NCI-H2029 (cell line): ENCODE measurements around the gene TBXAS1.

ENCODE experiments used
- DNase-seq: peaks from one replicate; lab custom pipeline; 2025; lab: John Stamatoyannopoulos, UW

The TBXAS1 gene

GRCh38 chr7:139829025-139829774, at the start of gene TBXAS1:
Gene TBXAS1 (plus strand): TSS chr7:139829264. CDS start chr7:139829391, 127 bp downstream.
- no peak for DNase-seq

- DNase-seq = no peak
Observed at GRCh38 chr7:139782932-139783331, 46.1 kb upstream of the TBXAS1 start.

GRCh38 chr7:139783647-139784385, 45.2 kb upstream of the TBXAS1 start:
- no peak for DNase-seq

GRCh38 chr7:139784648-139785047, 44.4 kb upstream of the TBXAS1 start:
- DNase-seq = no peak

GRCh38 chr7:139791316-139791715, 37.7 kb upstream of the TBXAS1 start:
- DNase-seq = no peak

- DNase-seq = no peak
Observed at GRCh38 chr7:139797607-139798006, 31.5 kb upstream of the TBXAS1 start.

- no peak for DNase-seq
Observed at GRCh38 chr7:139798221-139798620, 30.8 kb upstream of the TBXAS1 start.

- no peak for DNase-seq
Observed at GRCh38 chr7:139798892-139799291, 30.2 kb upstream of the TBXAS1 start.

GRCh38 chr7:139799586-139799985, 29.5 kb upstream of the TBXAS1 start:
- no peak for DNase-seq

- DNase-seq = no peak
Observed at GRCh38 chr7:139804571-139804970, 24.5 kb upstream of the TBXAS1 start.

- DNase-seq = no peak
Observed at GRCh38 chr7:139807009-139807408, 22.1 kb upstream of the TBXAS1 start.

GRCh38 chr7:139808427-139808826, 20.6 kb upstream of the TBXAS1 start:
- DNase-seq = peak; percentile 24

- no peak for DNase-seq
Observed at GRCh38 chr7:139808846-139809442, 20.1 kb upstream of the TBXAS1 start.

- DNase-seq = no peak
Observed at GRCh38 chr7:139811066-139811465, 18.0 kb upstream of the TBXAS1 start.

- no peak for DNase-seq
Observed at GRCh38 chr7:139813151-139813550, 15.9 kb upstream of the TBXAS1 start.

- no peak for DNase-seq
Observed at GRCh38 chr7:139813689-139814088, 15.4 kb upstream of the TBXAS1 start.

GRCh38 chr7:139817249-139817648, 11.8 kb upstream of the TBXAS1 start:
- DNase-seq = no peak

- no peak for DNase-seq
Observed at GRCh38 chr7:139820089-139820488, 9.0 kb upstream of the TBXAS1 start.

- no peak for DNase-seq
Observed at GRCh38 chr7:139821349-139822105, 7.5 kb upstream of the TBXAS1 start.

GRCh38 chr7:139822855-139823254, 6.2 kb upstream of the TBXAS1 start:
- DNase-seq = no peak

GRCh38 chr7:139823959-139824521, 5.0 kb upstream of the TBXAS1 start:
- DNase-seq = no peak
